H1 (cell line): ENCODE results near the gene CFAP97D2. TPM values are rescaled to one million over a fixed set of nuclear protein-coding genes. Genes with fewer than 3 reads are reported as not detected.

Source experiments
- CTCF ChIA-PET: fragments of 300-600 bp; sonication (Branson Sonifier 250); formaldehyde crosslinking; loops from one replicate; lab custom pipeline; 2021; ENCODE audit not compliant: partially characterized antibody; lab: Charles Lee
- POLR2A ChIA-PET: fragments of 300-600 bp; sonication (Branson Sonifier 250); formaldehyde crosslinking; loops from one replicate; lab custom pipeline; 2021; ENCODE audit warnings: inconsistent platforms; ENCODE audit not compliant: partially characterized antibody; lab: Charles Lee
- DNase-seq, 2 experiments: peaks; one replicate each; pipeline versions ENCODE4 v3.0.0 to v3.0.0-alpha.2; 2010 to 2022; ENCODE audit warnings: low spot score in 2 of 2, low read depth in 1 of 2, mixed read lengths in 1 of 2
- FAIRE-seq: peaks from 2 replicates; lab custom pipeline; 2011; peaks lifted over from hg19 to GRCh38; lab: Jason Lieb, UNC
- H2AFZ ChIP-seq: 2 replicates; pipeline ENCODE4 v1.8.1; 2012; ENCODE audit warnings: low read length, inconsistent platforms
- H2AK5ac ChIP-seq: 2 replicates; pipeline ENCODE4 v1.6.1; 2013; ENCODE audit warnings: low read depth, low read length
- H2BK120ac ChIP-seq: replicated peaks from 2 replicates; pipeline ENCODE3; 2013; ENCODE audit warnings: low read depth, low read length, inconsistent platforms
- H2BK12ac ChIP-seq: 2 replicates; pipeline ENCODE4 v1.6.1; 2013; ENCODE audit warnings: low read depth, low read length
- H2BK15ac ChIP-seq: 2 replicates; pipeline ENCODE4 v1.6.1; 2013; ENCODE audit warnings: low read length
- H2BK20ac ChIP-seq: 2 replicates; pipeline ENCODE4 v1.6.1; 2013; ENCODE audit warnings: low read length
- H2BK5ac ChIP-seq: 2 replicates; pipeline ENCODE4 v1.6.1; 2013; ENCODE audit warnings: low read depth, low read length
- H3K14ac ChIP-seq: 2 replicates; pipeline ENCODE4 v1.6.1; 2013; ENCODE audit warnings: inconsistent platforms; ENCODE audit not compliant: insufficient read length
- H3K18ac ChIP-seq: 2 replicates; pipeline ENCODE4 v1.6.1; 2013; ENCODE audit warnings: low read length; ENCODE audit errors: extremely low read depth
- H3K23ac ChIP-seq: 2 replicates; pipeline ENCODE4 v1.6.1; 2013; ENCODE audit warnings: inconsistent platforms; ENCODE audit not compliant: insufficient read length
- H3K23me2 ChIP-seq: 2 replicates; pipeline ENCODE4 v1.6.1; 2013; ENCODE audit warnings: low read depth, low read length
- H3K27ac ChIP-seq: 2 replicates; pipeline ENCODE4 v1.6.1; 2011; ENCODE audit warnings: low read depth, low read length, inconsistent platforms
- H3K27me3 ChIP-seq, 4 experiments: replicated peaks in 1 of 4; 1 replicate in 1 of 4; 2 replicates in 3 of 4; pipeline versions ENCODE4 v1.6.1 to v1.8.1; 2011 to 2013; ENCODE audit warnings: low read length in 3 of 4, mild to moderate bottlenecking in 3 of 4, inconsistent platforms in 2 of 4, mixed read lengths in 2 of 4, moderate library complexity in 1 of 4; ENCODE audit not compliant: control insufficient read depth in 3 of 4, insufficient read depth in 3 of 4; ENCODE audit errors: extremely low read depth in 1 of 4
- H3K36me3 ChIP-seq, 4 experiments: 2 replicates each; pipeline versions ENCODE4 v1.6.1 to v1.8.1; 2011 to 2013; ENCODE audit warnings: mild to moderate bottlenecking in 4 of 4, low read length in 3 of 4, moderate library complexity in 2 of 4, control low read depth in 1 of 4, inconsistent platforms in 1 of 4; ENCODE audit not compliant: insufficient read depth in 4 of 4, control insufficient read depth in 2 of 4
- H3K4ac ChIP-seq: replicated peaks from 2 replicates; pipeline ENCODE3; 2013; ENCODE audit warnings: low read length, low read depth, mixed read lengths, inconsistent platforms; ENCODE audit not compliant: insufficient read length
- H3K4me1 ChIP-seq, 4 experiments: replicated peaks in 1 of 4; 1 replicate in 1 of 4; 2 replicates in 3 of 4; pipeline versions ENCODE4 v1.6.1 to v1.8.1; 2011 to 2013; ENCODE audit warnings: low read length in 3 of 4, inconsistent platforms in 2 of 4, mixed read lengths in 1 of 4; ENCODE audit not compliant: insufficient read depth in 4 of 4, control insufficient read depth in 3 of 4
- H3K4me2 ChIP-seq, 2 experiments: 2 replicates each; pipeline versions ENCODE4 v1.6.1 to v1.8.1; 2011 to 2013; ENCODE audit warnings: low read depth in 2 of 2, low read length in 2 of 2, control low read depth in 1 of 2, inconsistent platforms in 1 of 2, mild to moderate bottlenecking in 1 of 2; ENCODE audit not compliant: insufficient read depth in 1 of 2
- H3K4me3 ChIP-seq, 4 experiments: fragments of 200-600, 300-600 bp in 1 of 4; sonication (generic), shearing (Covaris generic), sonication (Bioruptor Twin) in 1 of 4; 2 replicates each; pipeline versions ENCODE4 v1.5.1 to v1.8.1; 2011 to 2016; ENCODE audit warnings: low read length in 4 of 4, low read depth in 3 of 4, control low read depth in 2 of 4, inconsistent platforms in 2 of 4, mild to moderate bottlenecking in 2 of 4, mixed read lengths in 1 of 4, moderate library complexity in 1 of 4; ENCODE audit not compliant: insufficient read depth in 2 of 4; ENCODE audit errors: extremely low read depth in 1 of 4
- H3K56ac ChIP-seq: replicated peaks from 2 replicates; pipeline ENCODE3; 2013; ENCODE audit warnings: low read depth, mild to moderate bottlenecking, mixed read lengths, low read length, inconsistent platforms; ENCODE audit not compliant: insufficient read length
- H3K79me1 ChIP-seq: 2 replicates; pipeline ENCODE4 v1.6.1; 2013; ENCODE audit warnings: low read depth, low read length, control low read depth
- H3K79me2 ChIP-seq, 2 experiments: 2 replicates each; pipeline versions ENCODE4 v1.6.1 to v1.8.1; 2012 to 2013; ENCODE audit warnings: low read length in 2 of 2, mild to moderate bottlenecking in 2 of 2, inconsistent platforms in 1 of 2; ENCODE audit not compliant: insufficient read depth in 2 of 2, control insufficient read depth in 1 of 2
- H3K9ac ChIP-seq, 4 experiments: replicated peaks in 1 of 4; 1 replicate in 1 of 4; 2 replicates in 3 of 4; pipeline versions ENCODE4 v1.6.1 to v1.8.1; 2011 to 2013; ENCODE audit warnings: low read depth in 3 of 4, low read length in 3 of 4, control low read depth in 2 of 4, mild to moderate bottlenecking in 2 of 4, moderate library complexity in 2 of 4, inconsistent platforms in 1 of 4; ENCODE audit errors: extremely low read depth in 1 of 4
- H3K9me3 ChIP-seq, 2 experiments: 2 replicates each; pipeline versions ENCODE4 v1.6.1 to v1.8.1; 2012 to 2013; ENCODE audit warnings: mild to moderate bottlenecking in 2 of 2, moderate library complexity in 2 of 2, control low read depth in 1 of 2, inconsistent platforms in 1 of 2, low read depth in 1 of 2, low read length in 1 of 2, mixed read lengths in 1 of 2; ENCODE audit not compliant: insufficient read depth in 2 of 2
- H4K20me1 ChIP-seq, 2 experiments: replicated peaks in 1 of 2; 2 replicates each; pipeline versions ENCODE3 to v1.8.1; 2011 to 2013; ENCODE audit warnings: inconsistent platforms in 2 of 2, low read length in 2 of 2, mild to moderate bottlenecking in 1 of 2; ENCODE audit not compliant: insufficient read depth in 2 of 2, control insufficient read depth in 1 of 2
- H4K5ac ChIP-seq: 2 replicates; pipeline ENCODE4 v1.6.1; 2013; ENCODE audit warnings: low read length, low read depth, mixed read lengths, inconsistent platforms; ENCODE audit not compliant: insufficient read length
- H4K8ac ChIP-seq: 2 replicates; pipeline ENCODE4 v1.8.0; 2013; ENCODE audit warnings: mild to moderate bottlenecking, moderate library complexity, low read length, inconsistent platforms; ENCODE audit not compliant: insufficient read depth; ENCODE audit errors: extremely low read depth
- H4K91ac ChIP-seq: replicated peaks from 2 replicates; pipeline ENCODE3; 2013; ENCODE audit warnings: low read length, mixed read lengths, inconsistent platforms; ENCODE audit not compliant: insufficient read length
- BACH1 ChIP-seq: IDR thresholded peaks from 2 replicates; pipeline ENCODE4 v1.6.1; 2012; ENCODE audit warnings: low read length, improper control_type of control experiment
- CBX5 ChIP-seq: fragments of 300-800, 300-1000 bp; sonication (generic); IDR thresholded peaks from 2 replicates; pipeline ENCODE4 v1.7.1; 2016; ENCODE audit warnings: antibody characterized with exemption, low read length, low read depth
- CEBPB ChIP-seq: IDR thresholded peaks from 2 replicates; pipeline ENCODE4 v1.6.1; 2012; ENCODE audit warnings: low read depth, low read length
- E2F6 ChIP-seq: IDR thresholded peaks from 2 replicates; pipeline ENCODE4 v1.6.1; 2012; ENCODE audit warnings: inconsistent platforms
- JUN ChIP-seq: IDR thresholded peaks from 2 replicates; pipeline ENCODE4 v1.6.1; 2011; ENCODE audit warnings: low read depth, mild to moderate bottlenecking, improper control_type of control experiment, low read length
- JUND ChIP-seq: IDR thresholded peaks from 2 replicates; pipeline ENCODE4 v1.6.1; 2011; ENCODE audit warnings: mild to moderate bottlenecking, improper control_type of control experiment, low read length
- KDM4A ChIP-seq: IDR thresholded peaks from one replicate; pipeline ENCODE4 v1.7.1; 2012; ENCODE audit warnings: low read depth, mild to moderate bottlenecking, moderate library complexity, low read length, inconsistent platforms; ENCODE audit not compliant: severe bottlenecking
- POLR2A ChIP-seq, 2 experiments: IDR thresholded peaks; 1 replicate in 1 of 2; 2 replicates in 1 of 2; pipeline ENCODE4 v1.6.1; 2011; ENCODE audit warnings: low read depth in 2 of 2, low read length in 2 of 2, mild to moderate bottlenecking in 2 of 2; ENCODE audit errors: control extremely low read depth in 1 of 2
- RAD21 ChIP-seq, 2 experiments: IDR thresholded peaks in 1 of 2; conservative IDR thresholded peaks in 1 of 2; 2 replicates each; pipeline ENCODE4 v1.6.1; 2011; ENCODE audit warnings: low read depth in 2 of 2, low read length in 2 of 2, improper control_type of control experiment in 1 of 2, inconsistent platforms in 1 of 2, mild to moderate bottlenecking in 1 of 2, moderate library complexity in 1 of 2
- RNF2 ChIP-seq: fragments of 200-900, 300-1000 bp; sonication (generic); IDR thresholded peaks from 2 replicates; pipeline ENCODE4 v1.7.1; 2016; ENCODE audit warnings: borderline replicate concordance, low read depth, mild to moderate bottlenecking, antibody characterized with exemption, low read length; ENCODE audit not compliant: poor library complexity, severe bottlenecking; ENCODE audit errors: missing control alignments
- RXRA ChIP-seq: IDR thresholded peaks from 2 replicates; pipeline ENCODE4 v1.6.1; 2011; ENCODE audit warnings: low read depth, mild to moderate bottlenecking, low read length, moderate library complexity; ENCODE audit not compliant: insufficient read depth
- SP2 ChIP-seq: IDR thresholded peaks from 2 replicates; pipeline ENCODE4 v1.6.1; 2012; ENCODE audit warnings: mild to moderate bottlenecking, low read length, inconsistent platforms
- SRF ChIP-seq: IDR thresholded peaks from 2 replicates; pipeline ENCODE4 v1.6.1; 2011; ENCODE audit warnings: mild to moderate bottlenecking, low read depth, low read length, moderate library complexity
- WGBS, 2 experiments: shearing (Covaris generic) in 1 of 2; methylation state at CpG; one replicate each; pipeline versions ENCODE4 v1.1.6 to v1.1.7; 2013 to 2015; ENCODE audit warnings: low lambda C conversion rate in 2 of 2, mixed read lengths in 2 of 2, inconsistent platforms in 1 of 2, low coverage in 1 of 2, missing lambda C conversion rate in 1 of 2; ENCODE audit not compliant: insufficient replicate concordance in 2 of 2, insufficient coverage in 1 of 2, insufficient read length in 1 of 2; ENCODE audit errors: extremely low coverage in 1 of 2, missing lambda C conversion rate in 1 of 2; 5-methylcytosine and 5-hydroxymethylcytosine counted together
- polyA plus RNA-seq, 7 experiments: library from polyadenylated mRNA; depleted of rRNA in 3 of 7; stranded (reverse) in 5 of 7; unstranded in 2 of 7; fragments of >200 nt in 5 of 7; fragments of 200-250 nt in 2 of 7; gene quantifications; 1 replicate in 5 of 7; 2 replicates in 1 of 7; 4 replicates in 1 of 7; pipeline versions ENCODE4 v1.2.1 to v1.2.3, GENCODE V29; 2011 to 2013; ENCODE audit warnings: missing spikeins in 2 of 7, mixed read lengths in 2 of 7
- total RNA-seq: library from RNA; stranded (reverse); fragmentation: NEBNext Ultra II Directional; extraction: Animal tissue kit (Norgen Biotek cat#: 25700); gene quantifications from 2 replicates; pipeline ENCODE4 v1.2.1, GENCODE V29; 2021

Gene CFAP97D2
- total and polyA plus RNA-seq, 2 of the 8 experiments (the other 6 are each of a cell fraction or from before 2014, with no cell fraction given): not detected

GRCh38 chr13:114225610-114226009, 46.6 kb downstream of the CFAP97D2 start:
- Histone ChIP-seq H2BK12ac (peak overlapping the region; percentile 93; the same call in 1 of the 2 replicates), H4K91ac (no peak overlapping the region), H2AK5ac (peak overlapping the region; percentile 59), H3K23me2 (peaks cover 3% of the 10 kb centered on the region; the same call in 1 of the 2 replicates), H3K36me3 (no peaks in the 10 kb centered on the region), H3K23ac (no peak overlapping the region), H3K9ac (no peak overlapping the region), H3K4me3 (no peak overlapping the region), H3K56ac (no peak overlapping the region), H4K8ac (no peak overlapping the region), H2AFZ (no peak overlapping the region), H3K4ac (no peak overlapping the region), H2BK20ac (peak overlapping the region; percentile 88; the same call in 1 of the 2 replicates), H3K27ac (no peak overlapping the region), H3K4me2 (no peak overlapping the region), H3K9me3 (no peaks in the 10 kb centered on the region), H3K14ac (no peak overlapping the region), H2BK120ac (no peak overlapping the region), H4K20me1 (peaks cover 0 to 2% of the 10 kb centered on the region in 2 experiments), H3K4me1 (peaks cover 13 to 31% (median 23%) of the 10 kb centered on the region in 4 experiments), H2BK15ac (peak overlapping the region; percentile 40; the same call in 1 of the 2 replicates), H3K79me1 (peaks cover 3% of the 10 kb centered on the region; the same call in 1 of the 2 replicates), H3K27me3 (no peaks in the 10 kb centered on the region), H3K79me2 (no peaks in the 10 kb centered on the region), H3K18ac (no peak overlapping the region), H2BK5ac (no peak overlapping the region), H4K5ac (no peak overlapping the region)
- ChIA-PET CTCF (interaction anchor here (0.6 to 1.7 kb wide), 13 partner anchors 10 to 289 kb away, joined by 3 to 9 read pairs (median 4); no protein-coding TSS in a partner anchor), POLR2A (interaction anchor here (0.7 to 0.8 kb wide), 2 partner anchors 11 to 137 kb away, joined by 3 read pairs; no protein-coding TSS in a partner anchor)
- 95% methylated on average over 6 of the region's 8 CpGs; no CpG with 5 or more reads in 1 of the 2 experiments for WGBS, 2 experiments
- DNase-seq (no peak), FAIRE-seq (no peak)
- no peak for TF ChIP-seq RAD21 (IDR thresholded peaks at IDR 0.05 in 1 of 2, conservative IDR thresholded peaks at IDR 0.05 in 1 of 2; ENCODE audit: low read depth in 2 of 2, low read length in 2 of 2)
- TF ChIP-seq BACH1: no peak
- no peak for TF ChIP-seq JUND
- no peak for TF ChIP-seq SRF
- TF ChIP-seq E2F6: no peak
- no peak for TF ChIP-seq POLR2A (IDR thresholded peaks at IDR 0.05; ENCODE audit: control extremely low read depth in 1 of 2, low read depth in 2 of 2, low read length in 2 of 2)
- TF ChIP-seq CBX5: no peak
- TF ChIP-seq KDM4A: no peak
- no peak for TF ChIP-seq SP2
- no peak for TF ChIP-seq JUN
- no peak for TF ChIP-seq RNF2
- no peak for TF ChIP-seq RXRA
- no peak for TF ChIP-seq CEBPB
